ENCODE measurements around the gene SHQ1. TPM values are rescaled to one million over a fixed set of nuclear protein-coding genes. Genes with fewer than 3 reads are reported as not detected.

Gene SHQ1
- total RNA-seq, 1 donor from 2014 or later: 14.8 TPM

GRCh38 chr3:72800869-72801268, 47.4 kb downstream of the SHQ1 start:
- no peak overlapping the region for H3K4me3 Mint-ChIP-seq (ENCODE audit: unreplicated experiment)
- no peak for DNase-seq (ENCODE audit: low spot score)
- no peak for TF ChIP-seq CTCF (IDR thresholded peaks at IDR 0.05)
- H3K4me1 Mint-ChIP-seq (ENCODE audit: low read depth): peaks cover 15% of the 10 kb centered on the region
- H3K27me3 Mint-ChIP-seq (ENCODE audit: low read depth): no peaks in the 10 kb centered on the region
- H3K9me3 Mint-ChIP-seq (ENCODE audit: low read depth): no peaks in the 10 kb centered on the region
- no peak overlapping the region for H3K27ac Mint-ChIP-seq (ENCODE audit: unreplicated experiment)
- H3K36me3 Mint-ChIP-seq (ENCODE audit: low read depth): peaks cover 3% of the 10 kb centered on the region

GRCh38 chr3:72798552-72799195, 49.6 kb downstream of the SHQ1 start:
- no peak for DNase-seq (ENCODE audit: low spot score)
- peaks cover 15% of the 10 kb centered on the region for H3K4me1 Mint-ChIP-seq (ENCODE audit: low read depth)
- TF ChIP-seq CTCF (IDR thresholded peaks at IDR 0.05): no peak
- no peaks in the 10 kb centered on the region for H3K9me3 Mint-ChIP-seq (ENCODE audit: low read depth)
- no peaks in the 10 kb centered on the region for H3K27me3 Mint-ChIP-seq (ENCODE audit: low read depth)
- H3K27ac Mint-ChIP-seq (ENCODE audit: unreplicated experiment): no peak overlapping the region
- peaks cover 1% of the 10 kb centered on the region for H3K36me3 Mint-ChIP-seq (ENCODE audit: low read depth)
- no peak overlapping the region for H3K4me3 Mint-ChIP-seq (ENCODE audit: unreplicated experiment)

GRCh38 chr3:72797773-72798543, 50.3 kb downstream of the SHQ1 start:
- Mint-ChIP-seq H3K27ac (ENCODE audit: unreplicated experiment) (peak overlapping the region; percentile 38), H3K4me1 (ENCODE audit: low read depth) (peaks cover 15% of the 10 kb centered on the region), H3K27me3 (ENCODE audit: low read depth) (no peaks in the 10 kb centered on the region), H3K4me3 (ENCODE audit: unreplicated experiment) (no peak overlapping the region), H3K36me3 (ENCODE audit: low read depth) (peaks cover 1% of the 10 kb centered on the region), H3K9me3 (ENCODE audit: low read depth) (no peaks in the 10 kb centered on the region)
- DNase-seq (ENCODE audit: low spot score): no peak
- no peak for TF ChIP-seq CTCF (IDR thresholded peaks at IDR 0.05)

GRCh38 chr3:72794079-72794478, 54.2 kb downstream of the SHQ1 start:
- peaks cover 15% of the 10 kb centered on the region for H3K4me1 Mint-ChIP-seq (ENCODE audit: low read depth)

More at GRCh38 chr3:72794079-72794478, 54.2 kb downstream of the SHQ1 start:
- Mint-ChIP-seq H3K36me3 (ENCODE audit: low read depth) (peaks cover 6% of the 10 kb centered on the region), H3K27me3 (ENCODE audit: low read depth) (no peaks in the 10 kb centered on the region), H3K4me3 (ENCODE audit: unreplicated experiment) (no peak overlapping the region), H3K27ac (ENCODE audit: unreplicated experiment) (no peak overlapping the region), H3K9me3 (ENCODE audit: low read depth) (no peaks in the 10 kb centered on the region)
- TF ChIP-seq CTCF (IDR thresholded peaks at IDR 0.05): no peak
- no peak for DNase-seq (ENCODE audit: low spot score)
